PC-3 (cell line): ENCODE data around the gene EEIG1.

Experiments used
- EZH2 ChIP-seq: fragments of 300-600 bp; sonication (generic); IDR thresholded peaks from one replicate; pipeline ENCODE4 v1.6.1; 2017; ENCODE audit warnings: antibody characterized with exemption, mild to moderate bottlenecking, low read length; ENCODE audit not compliant: unreplicated experiment
- EZH2phosphoT487 ChIP-seq: fragments of 300-600 bp; sonication (generic); IDR thresholded peaks from 2 replicates; pipeline ENCODE4 v1.6.1; 2018; ENCODE audit warnings: mild to moderate bottlenecking, antibody characterized with exemption, low read length, borderline replicate concordance
- TF ChIP-seq, protein P1 (sequence below): fragments of 300-600 bp; sonication (generic); conservative IDR thresholded peaks from 2 replicates; pipeline ENCODE4 v1.5.1; 2017; ENCODE audit warnings: antibody characterized with exemption, low read depth, mild to moderate bottlenecking, low read length

DNA sequence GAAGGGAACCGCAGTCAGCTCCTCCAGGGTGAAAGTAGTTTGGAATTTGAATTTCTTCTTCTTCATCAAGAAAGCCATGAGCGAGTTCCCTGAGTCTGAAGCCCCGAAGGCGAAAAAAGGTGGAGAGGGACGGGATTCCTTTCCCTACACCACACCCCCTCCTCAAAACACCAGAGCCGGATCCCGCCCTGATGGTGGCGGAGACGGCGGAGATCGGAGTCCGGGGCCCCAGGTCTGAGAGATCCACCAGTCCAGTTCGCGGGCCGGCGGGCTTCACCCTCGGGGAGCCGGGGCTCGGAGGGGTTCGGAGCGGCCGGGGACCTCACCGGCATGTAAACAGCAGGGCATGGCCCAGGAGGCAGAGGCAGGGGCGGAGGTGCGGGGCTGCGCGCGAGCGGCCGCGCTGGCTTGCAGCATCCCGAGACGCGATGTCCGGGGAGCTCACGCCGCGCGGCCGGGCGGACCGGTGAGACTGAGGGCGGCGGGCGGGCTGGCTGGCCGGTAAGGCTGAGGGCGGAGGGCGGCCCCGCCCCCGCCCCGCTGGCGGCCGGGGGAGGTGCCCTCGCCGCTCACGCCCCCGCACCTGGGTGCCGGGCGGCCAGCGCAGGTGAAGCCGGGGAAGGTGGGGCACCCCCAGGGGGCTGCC is 606 bp downstream of the EEIG1 start:
- TF ChIP-seq, protein P1, sequence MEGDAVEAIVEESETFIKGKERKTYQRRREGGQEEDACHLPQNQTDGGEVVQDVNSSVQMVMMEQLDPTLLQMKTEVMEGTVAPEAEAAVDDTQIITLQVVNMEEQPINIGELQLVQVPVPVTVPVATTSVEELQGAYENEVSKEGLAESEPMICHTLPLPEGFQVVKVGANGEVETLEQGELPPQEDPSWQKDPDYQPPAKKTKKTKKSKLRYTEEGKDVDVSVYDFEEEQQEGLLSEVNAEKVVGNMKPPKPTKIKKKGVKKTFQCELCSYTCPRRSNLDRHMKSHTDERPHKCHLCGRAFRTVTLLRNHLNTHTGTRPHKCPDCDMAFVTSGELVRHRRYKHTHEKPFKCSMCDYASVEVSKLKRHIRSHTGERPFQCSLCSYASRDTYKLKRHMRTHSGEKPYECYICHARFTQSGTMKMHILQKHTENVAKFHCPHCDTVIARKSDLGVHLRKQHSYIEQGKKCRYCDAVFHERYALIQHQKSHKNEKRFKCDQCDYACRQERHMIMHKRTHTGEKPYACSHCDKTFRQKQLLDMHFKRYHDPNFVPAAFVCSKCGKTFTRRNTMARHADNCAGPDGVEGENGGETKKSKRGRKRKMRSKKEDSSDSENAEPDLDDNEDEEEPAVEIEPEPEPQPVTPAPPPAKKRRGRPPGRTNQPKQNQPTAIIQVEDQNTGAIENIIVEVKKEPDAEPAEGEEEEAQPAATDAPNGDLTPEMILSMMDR: no peak
- no peak for TF ChIP-seq EZH2phosphoT487
- TF ChIP-seq EZH2: no peak
